Measurements from ENCODE around the gene SLC22A17.
"Not testable (repeated sequence)": the region's sequence is repeated elsewhere in the genome, so short reads cannot be mapped to it uniquely, and the experiment has no call there.

The SLC22A17 gene

GRCh38 chr14:23327947-23328744, 24.5 kb downstream of the SLC22A17 start:
- DNase-seq = peak; percentile 75

GRCh38 chr14:23326491-23327332, 26.0 kb downstream of the SLC22A17 start:
- no peak for DNase-seq

DNA sequence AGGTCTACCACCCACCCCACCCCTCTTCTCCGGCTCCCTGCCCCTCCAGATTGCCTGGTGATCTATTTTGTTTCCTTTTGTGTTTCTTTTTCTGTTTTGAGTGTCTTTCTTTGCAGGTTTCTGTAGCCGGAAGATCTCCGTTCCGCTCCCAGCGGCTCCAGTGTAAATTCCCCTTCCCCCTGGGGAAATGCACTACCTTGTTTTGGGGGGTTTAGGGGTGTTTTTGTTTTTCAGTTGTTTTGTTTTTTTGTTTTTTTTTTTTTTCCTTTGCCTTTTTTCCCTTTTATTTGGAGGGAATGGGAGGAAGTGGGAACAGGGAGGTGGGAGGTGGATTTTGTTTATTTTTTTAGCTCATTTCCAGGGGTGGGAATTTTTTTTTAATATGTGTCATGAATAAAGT, 26.9 kb downstream of the SLC22A17 start:
- DNase-seq = not testable (repeated sequence)

GRCh38 chr14:23324993-23325392, 27.7 kb downstream of the SLC22A17 start:
- DNase-seq = no peak

DNA sequence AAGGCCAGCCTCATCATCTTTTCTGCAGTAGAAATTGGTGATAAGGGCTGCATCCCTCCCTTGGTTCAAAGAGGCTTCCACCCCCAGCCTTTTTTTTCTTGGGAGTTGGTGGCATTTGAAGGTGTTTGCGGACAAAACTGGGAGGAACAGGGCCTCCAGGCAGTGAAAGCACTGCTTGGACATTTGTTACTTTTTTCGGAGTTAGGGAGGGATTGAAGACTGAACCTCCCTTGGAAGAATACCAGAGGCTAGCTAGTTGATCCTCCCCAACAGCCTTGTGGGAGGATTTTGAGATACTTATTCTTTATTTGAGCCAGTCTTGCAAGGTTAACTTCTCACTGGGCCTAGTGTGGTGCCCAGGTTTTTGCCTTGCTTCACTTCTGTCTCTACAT, 28.2 kb downstream of the SLC22A17 start:
- no peak for DNase-seq

DNA sequence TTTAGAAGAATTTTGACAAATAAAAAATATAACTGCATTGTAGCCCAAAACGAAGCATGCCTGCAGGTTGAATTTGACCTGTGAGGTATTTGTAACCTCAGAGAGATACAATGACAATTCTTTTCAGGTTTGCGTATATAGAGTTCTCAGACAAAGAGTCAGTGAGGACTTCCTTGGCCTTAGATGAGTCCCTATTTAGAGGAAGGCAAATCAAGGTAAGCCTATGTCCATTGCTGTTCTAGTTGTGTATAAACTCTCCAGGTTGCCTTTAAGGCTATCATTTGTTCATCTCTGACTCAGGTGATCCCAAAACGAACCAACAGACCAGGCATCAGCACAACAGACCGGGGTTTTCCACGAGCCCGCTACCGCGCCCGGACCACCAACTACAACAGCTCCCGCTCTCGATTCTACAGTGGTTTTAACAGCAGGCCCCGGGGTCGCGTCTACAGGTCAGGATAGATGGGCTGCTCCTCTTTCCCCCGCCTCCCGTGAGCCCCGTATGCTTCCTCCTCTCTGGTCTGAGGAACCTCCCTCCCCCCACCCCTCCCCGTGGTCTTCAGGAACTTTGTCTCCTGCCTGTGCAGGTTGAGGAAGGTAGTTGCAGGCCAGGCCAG, 28.7 kb downstream of the SLC22A17 start:
- DNase-seq = no peak

DNA sequence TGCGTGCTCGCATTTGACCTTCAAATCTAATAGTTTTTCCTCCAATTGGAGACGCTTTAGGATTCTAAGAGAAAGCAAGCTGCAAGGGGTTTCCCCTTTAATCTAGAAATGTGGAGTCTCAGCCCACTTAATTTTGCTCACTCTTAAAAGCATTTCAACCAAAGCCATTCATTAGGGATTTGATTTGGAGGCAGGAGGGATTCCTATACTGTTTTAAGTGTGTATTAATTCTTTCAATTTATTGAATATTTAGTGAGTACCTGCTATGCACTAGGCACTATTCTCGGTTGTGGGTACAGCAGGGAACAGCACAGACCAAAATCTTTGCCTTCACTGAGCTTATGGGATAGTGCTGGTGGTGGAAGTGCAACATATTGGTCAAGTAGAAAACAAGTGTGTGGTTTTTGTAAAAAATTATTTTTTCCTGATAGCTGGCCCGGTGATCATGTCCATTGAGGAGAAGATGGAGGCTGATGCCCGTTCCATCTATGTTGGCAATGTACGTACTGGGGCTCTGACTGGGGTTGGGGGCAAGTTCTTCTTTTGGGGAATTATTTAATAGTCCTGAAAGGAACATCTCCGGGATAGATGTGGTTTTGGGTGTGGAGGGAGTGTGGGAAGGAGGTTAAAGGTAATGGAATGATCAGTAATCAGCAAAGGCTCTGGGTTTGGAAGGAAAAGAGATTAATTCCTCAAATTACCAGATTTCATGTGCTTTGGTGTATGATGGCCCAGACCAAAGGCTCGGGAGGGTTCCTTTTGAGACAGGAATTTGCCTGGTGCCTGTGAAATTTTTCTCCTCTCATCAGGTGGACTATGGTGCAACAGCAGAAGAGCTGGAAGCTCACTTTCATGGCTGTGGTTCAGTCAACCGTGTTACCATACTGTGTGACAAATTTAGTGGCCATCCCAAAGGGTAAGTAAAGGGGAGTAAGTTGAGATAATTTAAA, 29.8 kb downstream of the SLC22A17 start:
- no peak for DNase-seq

DNA sequence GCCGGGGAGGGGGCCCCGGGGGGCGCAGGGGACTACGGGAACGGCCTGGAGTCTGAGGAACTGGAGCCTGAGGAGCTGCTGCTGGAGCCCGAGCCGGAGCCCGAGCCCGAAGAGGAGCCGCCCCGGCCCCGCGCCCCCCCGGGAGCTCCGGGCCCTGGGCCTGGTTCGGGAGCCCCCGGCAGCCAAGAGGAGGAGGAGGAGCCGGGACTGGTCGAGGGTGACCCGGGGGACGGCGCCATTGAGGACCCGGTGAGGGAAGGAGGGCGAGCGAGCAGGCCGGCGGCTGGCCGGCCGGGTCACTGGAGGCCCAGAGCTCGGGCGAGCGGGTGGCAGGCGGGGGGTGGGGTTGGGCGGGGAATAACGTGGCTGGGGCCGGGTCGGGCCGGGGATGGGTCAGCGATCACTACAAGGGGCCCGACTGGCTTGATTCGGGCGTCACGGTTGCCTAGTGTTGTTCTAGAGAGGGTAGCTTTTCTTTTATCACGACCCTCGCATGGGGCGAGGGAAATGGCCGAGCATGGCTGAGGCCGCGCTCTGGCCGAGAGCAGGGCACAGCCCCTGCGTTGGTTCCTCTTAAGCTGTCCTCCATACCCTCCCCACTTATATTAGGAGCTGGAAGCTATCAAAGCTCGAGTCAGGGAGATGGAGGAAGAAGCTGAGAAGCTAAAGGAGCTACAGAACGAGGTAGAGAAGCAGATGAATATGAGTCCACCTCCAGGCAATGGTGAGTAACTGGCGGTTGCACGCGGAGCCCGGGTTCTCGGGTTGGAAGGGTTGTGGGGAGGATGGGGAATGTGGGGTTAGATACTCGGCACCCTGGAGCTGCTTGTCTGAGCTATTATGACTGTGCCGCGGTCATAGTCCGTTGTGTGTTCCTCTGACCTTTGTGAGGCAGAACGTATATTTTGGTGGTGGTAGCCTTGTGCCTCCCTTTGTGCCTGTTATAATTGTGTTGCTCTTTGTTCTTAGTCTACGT, 30.8 kb downstream of the SLC22A17 start:
- DNase-seq = peak; percentile 72

DNA sequence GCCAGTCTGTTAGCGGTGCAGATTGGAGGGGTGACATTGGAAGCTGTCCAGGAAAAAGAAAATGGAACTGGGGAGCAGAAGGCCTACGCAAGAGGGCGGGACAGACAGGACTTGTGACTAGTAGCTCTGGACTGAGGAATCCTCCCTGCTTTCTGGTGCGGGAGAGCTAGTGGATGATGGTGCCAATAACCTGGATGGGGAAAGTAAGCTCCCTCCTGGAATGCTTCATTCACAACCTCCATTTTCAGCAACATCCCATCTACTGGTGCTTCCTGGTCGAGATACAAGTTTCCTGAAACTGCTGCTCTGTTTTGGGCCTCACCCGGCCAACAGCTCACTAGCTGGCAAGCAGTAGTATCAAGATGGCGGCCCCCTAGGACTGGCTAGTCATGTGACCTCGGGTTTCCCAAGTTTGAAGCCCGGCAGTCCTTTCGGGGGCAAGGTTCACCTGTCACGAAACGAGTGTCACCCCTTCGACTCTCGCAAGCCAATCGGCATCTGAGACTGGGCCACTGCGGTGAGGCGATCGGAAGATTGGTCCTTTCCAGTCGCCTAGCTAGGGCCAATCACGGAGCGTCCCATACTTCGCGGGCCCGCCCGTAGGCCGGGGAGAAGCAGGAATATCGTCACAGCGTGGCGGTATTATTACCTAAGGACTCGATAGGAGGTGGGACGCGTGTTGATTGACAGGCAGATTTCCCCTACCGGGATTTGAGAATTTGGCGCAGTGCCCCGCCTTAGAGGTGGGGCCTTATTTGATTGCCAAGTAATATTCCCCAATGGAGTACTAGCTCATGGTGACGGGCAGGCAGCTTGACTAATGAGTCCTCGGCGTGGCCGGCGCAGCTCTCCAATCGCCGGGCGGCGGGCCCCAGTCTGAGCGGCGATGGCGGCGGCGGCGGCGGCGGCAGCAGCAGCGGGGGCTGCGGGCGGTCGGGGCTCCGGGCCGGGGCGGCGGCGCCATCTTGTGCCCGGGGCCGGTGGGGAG, 31.8 kb downstream of the SLC22A17 start, which contains the start of gene PABPN1:
PABPN1 (plus strand) TSS at position 874 of the 988 bp plus-strand sequence; CDS start at position 887, 13 bp downstream.
- peak; percentile 98 for DNase-seq

- no peak for DNase-seq
Observed at GRCh38 chr14:23319746-23320583, 32.7 kb downstream of the SLC22A17 start.

DNA sequence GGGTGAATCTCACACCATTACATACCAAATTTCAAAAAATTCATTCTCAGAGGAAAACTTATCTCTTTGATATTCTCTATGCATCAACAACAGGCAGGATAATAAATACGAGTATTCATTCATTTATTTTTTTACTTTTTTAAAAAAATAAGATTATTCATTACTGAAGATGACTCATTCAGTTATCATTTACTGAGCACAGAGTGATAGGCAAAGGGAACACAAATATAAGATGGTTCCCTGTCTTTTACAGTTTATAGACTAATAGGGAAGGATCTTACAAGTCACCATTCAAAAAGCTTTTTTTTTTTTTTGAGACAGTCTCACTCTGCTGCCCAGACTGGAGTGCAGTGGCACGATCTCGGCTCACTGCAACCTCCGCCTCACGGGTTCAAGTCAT, 36.4 kb downstream of the SLC22A17 start:
- no peak for DNase-seq

DNA sequence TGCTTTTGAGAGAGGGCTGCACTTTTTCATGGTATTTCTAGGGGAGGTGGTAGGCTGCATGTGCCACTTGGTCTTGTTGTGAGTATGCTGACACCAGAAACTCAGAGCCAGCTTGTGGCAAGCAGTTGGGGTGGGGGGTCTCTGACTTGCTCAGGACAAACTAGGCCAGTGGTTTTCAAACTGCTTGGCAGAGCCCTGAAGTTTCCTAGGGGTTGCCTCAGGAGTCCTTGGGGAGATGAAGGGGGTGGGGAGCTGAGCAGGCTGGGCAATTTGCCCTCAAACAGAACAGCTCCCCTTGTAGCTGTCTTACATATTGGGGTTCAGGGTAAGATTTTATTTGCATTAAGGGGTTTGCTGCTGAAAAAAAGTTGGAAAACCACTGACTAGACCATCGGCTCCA, 42.1 kb downstream of the SLC22A17 start:
- DNase-seq = no peak

DNA sequence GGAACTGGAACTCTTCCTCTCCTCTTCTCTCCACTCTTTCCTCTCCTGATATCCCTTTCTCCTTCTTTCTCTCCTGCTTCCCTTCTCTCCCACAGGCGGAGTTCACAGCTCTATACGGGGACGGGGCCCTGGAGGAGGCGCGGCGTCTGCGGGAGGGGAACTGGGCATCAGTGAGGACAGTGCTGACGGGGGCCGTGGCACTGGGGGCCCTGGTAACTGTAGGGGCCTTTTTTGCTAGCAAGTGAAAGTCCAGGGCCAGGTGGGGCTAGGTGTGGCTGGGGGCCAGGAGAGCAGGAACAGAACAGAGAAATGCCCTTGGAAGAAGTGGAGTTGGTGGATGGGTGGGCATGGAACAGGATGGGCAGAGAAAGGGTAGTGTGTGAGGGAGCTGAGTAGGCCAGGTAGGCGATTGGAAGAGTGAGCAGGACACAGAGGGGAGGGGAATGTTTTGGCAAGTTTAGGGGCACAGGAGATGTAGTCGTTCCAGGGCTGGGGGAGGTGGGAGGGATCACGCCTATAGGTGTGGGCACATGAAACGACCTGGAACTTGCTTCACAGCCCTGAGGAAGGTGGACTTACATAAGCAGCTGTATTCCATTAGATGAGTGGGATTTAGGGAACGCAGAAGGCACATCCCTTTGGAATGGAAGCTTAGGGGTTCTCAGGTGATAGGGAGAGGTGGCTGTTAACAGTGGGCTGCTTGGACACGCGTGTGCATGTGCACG, 43.8 kb downstream of the SLC22A17 start:
- DNase-seq = no peak

DNA sequence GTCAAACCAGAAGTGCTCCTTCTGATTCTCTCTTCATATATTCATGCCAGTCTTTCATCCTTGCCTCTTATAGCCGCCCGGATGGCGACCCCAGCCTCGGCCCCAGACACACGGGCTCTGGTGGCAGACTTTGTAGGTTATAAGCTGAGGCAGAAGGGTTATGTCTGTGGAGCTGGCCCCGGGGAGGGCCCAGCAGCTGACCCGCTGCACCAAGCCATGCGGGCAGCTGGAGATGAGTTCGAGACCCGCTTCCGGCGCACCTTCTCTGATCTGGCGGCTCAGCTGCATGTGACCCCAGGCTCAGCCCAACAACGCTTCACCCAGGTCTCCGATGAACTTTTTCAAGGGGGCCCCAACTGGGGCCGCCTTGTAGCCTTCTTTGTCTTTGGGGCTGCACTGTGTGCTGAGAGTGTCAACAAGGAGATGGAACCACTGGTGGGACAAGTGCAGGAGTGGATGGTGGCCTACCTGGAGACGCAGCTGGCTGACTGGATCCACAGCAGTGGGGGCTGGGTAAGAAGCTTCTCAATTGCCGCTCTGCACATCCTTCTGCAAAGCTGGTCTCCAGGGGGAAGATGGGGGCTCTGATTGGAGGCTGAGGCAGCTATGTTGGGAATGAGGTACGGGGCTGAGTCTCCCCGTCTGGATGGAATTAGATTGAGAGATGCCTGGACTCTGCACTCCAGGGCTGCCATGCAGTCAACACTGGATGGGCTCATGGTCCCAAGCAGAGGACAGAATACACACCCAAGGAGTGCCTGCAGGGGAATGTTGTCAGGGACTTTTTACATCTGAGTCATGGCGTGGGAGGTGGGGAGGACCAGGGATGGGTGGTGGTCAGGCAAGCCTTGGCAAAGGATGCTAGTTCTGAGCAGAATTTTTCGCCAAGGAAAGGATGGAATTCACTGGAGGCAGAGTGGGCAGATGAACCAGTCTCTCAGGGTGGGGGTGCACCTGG, 44.7 kb downstream of the SLC22A17 start:
- DNase-seq = no peak

- no peak for DNase-seq
Observed at GRCh38 chr14:23307146-23307530, 45.5 kb downstream of the SLC22A17 start.

DNA sequence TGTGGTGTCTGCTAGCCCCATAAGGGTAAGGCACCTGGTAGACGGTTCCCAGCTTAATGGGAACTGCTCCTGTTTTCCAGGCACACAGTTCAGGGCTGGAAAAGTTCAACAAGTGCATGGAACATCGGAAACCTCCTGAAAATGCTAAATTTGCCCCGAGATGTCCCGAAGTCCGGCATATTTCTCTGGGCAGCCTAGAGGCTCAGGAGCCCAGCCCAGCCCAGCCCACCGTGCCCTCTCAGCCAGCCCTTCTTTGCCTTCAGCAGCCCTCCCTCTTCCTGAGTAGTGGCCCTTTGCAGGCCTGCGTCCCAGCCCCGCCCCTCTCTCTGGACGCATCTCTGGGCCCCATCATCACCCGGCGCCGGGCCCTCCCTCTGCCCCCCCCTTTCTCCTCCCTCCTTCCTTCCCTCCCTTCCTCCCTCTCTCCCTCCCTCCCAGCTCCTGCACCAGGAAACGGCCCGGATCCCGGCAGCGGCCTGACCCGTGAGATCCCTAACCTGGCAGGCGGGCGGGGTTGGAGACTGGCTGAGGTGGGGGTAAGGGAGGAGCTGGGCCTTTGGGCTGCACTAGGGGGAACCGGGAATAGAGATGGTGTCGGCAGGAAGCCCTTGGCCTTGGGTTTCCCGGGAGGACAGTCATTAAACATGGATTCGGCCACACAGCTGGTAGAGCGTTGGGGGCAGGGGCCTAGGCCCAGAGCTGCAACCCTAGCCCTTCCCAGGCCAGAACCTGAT, 46.1 kb downstream of the SLC22A17 start, which contains the start of gene BCL2L2:
BCL2L2 (plus strand) TSS at position 422 of the 734 bp plus-strand sequence. CDS start 935 bp downstream, outside the sequence.
- no peak for DNase-seq

All from stimulated activated CD4-positive, alpha-beta T cell treated with anti-CD3 and anti-CD28 coated beads, Interleukin-4, amount 100 ng/mL, for 24 hours (primary cell).